ENCODE data around the gene OR2V1. TPM values are rescaled to one million over a fixed set of nuclear protein-coding genes. Genes with fewer than 3 reads are reported as not detected.
"Not testable (repeated sequence)": the region's sequence is repeated elsewhere in the genome, so short reads cannot be mapped to it uniquely, and the experiment has no call there.

Gene OR2V1
- total RNA-seq, 1 donor, result not detected

DNA sequence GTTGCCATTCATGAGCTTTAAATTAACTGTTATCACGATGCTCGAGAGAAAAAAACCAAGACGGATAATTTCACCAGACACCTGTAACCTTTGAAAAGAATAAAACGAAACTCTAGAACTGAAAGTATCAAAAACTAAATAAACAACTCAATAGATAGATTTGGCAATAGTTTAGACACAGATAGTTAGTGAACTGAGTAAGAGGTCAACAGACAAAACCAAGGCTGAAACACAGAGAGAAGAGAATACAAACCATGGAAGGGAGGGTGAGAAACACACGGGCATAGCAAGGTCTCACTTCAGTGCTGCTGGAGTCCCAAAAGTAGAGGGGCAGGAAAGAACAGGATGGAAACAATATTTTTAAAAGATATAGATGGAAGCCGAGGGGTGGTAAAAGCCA is 3.3 kb upstream of the OR2V1 start:
- H2AFZ ChIP-seq (ENCODE audit: low read length), result no peak overlapping the region
- TF ChIP-seq CTCF (IDR thresholded peaks at IDR 0.05; ENCODE audit: extremely low read depth, low read depth, low read length), result no peak
- no peaks in the 10 kb centered on the region for H3K79me2 ChIP-seq (ENCODE audit: insufficient read depth, low read length)
- H3K27ac ChIP-seq (ENCODE audit: low read depth, low read length), result no peak overlapping the region
- no peaks in the 10 kb centered on the region for H3K9me3 ChIP-seq (ENCODE audit: low read depth, low read length)
- peaks cover 6% of the 10 kb centered on the region for H3K27me3 ChIP-seq (ENCODE audit: insufficient read depth, low read length)
- H3K4me2 ChIP-seq (ENCODE audit: insufficient read depth, low read length), result no peak overlapping the region
- H4K20me1 ChIP-seq (ENCODE audit: insufficient read depth, low read length), result no peaks in the 10 kb centered on the region
- no peak overlapping the region for H3K4me3 ChIP-seq (ENCODE audit: insufficient read depth, low read length)
- no peak for DNase-seq (ENCODE audit: insufficient read length, low spot score, missing footprints)
- no peaks in the 10 kb centered on the region for H3K36me3 ChIP-seq (ENCODE audit: insufficient read depth, low read length)
- no peaks in the 10 kb centered on the region for H3K4me1 ChIP-seq (ENCODE audit: insufficient read depth, low read length)

GRCh38 chr5:181133610-181134231 is 2.8 kb upstream of the OR2V1 start:
- no peak overlapping the region for H3K4me3 ChIP-seq (ENCODE audit: insufficient read depth, low read length)
- H3K9me3 ChIP-seq (ENCODE audit: low read depth, low read length), result no peaks in the 10 kb centered on the region
- H3K36me3 ChIP-seq (ENCODE audit: insufficient read depth, low read length), result no peaks in the 10 kb centered on the region
- peaks cover 7% of the 10 kb centered on the region for H3K27me3 ChIP-seq (ENCODE audit: insufficient read depth, low read length)
- no peaks in the 10 kb centered on the region for H3K4me1 ChIP-seq (ENCODE audit: insufficient read depth, low read length)
- H3K4me2 ChIP-seq (ENCODE audit: insufficient read depth, low read length), result no peak overlapping the region
- H3K27ac ChIP-seq (ENCODE audit: low read depth, low read length), result no peak overlapping the region
- no peak overlapping the region for H2AFZ ChIP-seq (ENCODE audit: low read length)
- no peaks in the 10 kb centered on the region for H3K79me2 ChIP-seq (ENCODE audit: insufficient read depth, low read length)
- peak; percentile 93 for DNase-seq (ENCODE audit: insufficient read length, low spot score, missing footprints)
- H4K20me1 ChIP-seq (ENCODE audit: insufficient read depth, low read length), result no peaks in the 10 kb centered on the region
- TF ChIP-seq CTCF (IDR thresholded peaks at IDR 0.05; ENCODE audit: extremely low read depth, low read depth, low read length), result no peak

DNA sequence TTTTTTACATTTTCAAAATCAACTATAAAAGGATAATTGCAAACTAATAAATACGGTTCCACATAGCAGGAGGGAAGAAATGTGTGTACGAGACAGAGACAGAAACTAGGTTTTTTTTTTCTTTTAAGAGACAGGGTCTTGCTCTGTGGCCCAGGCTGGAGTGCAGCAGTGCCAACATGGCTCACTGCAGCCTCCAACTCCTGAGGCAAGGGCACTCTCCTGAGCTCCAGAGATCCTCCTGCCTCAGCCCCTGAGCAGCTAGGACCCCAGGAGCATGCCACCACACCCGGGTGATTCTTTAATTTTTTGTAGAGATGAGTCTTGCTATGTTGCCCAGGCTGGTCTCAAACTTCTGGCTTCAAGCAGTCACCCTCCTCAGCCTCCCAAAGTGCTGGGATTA is 2.1 kb upstream of the OR2V1 start:
- DNase-seq (ENCODE audit: insufficient read length, low spot score, missing footprints), result no peak
- Histone ChIP-seq H3K4me3 (ENCODE audit: insufficient read depth, low read length) (no peak overlapping the region), H3K4me2 (ENCODE audit: insufficient read depth, low read length) (no peak overlapping the region), H4K20me1 (ENCODE audit: insufficient read depth, low read length) (no peaks in the 10 kb centered on the region), H3K36me3 (ENCODE audit: insufficient read depth, low read length) (no peaks in the 10 kb centered on the region), H3K4me1 (ENCODE audit: insufficient read depth, low read length) (no peaks in the 10 kb centered on the region), H2AFZ (ENCODE audit: low read length) (no peak overlapping the region), H3K27ac (ENCODE audit: low read depth, low read length) (no peak overlapping the region), H3K79me2 (ENCODE audit: insufficient read depth, low read length) (no peaks in the 10 kb centered on the region), H3K27me3 (ENCODE audit: insufficient read depth, low read length) (peaks cover 12% of the 10 kb centered on the region), H3K9me3 (ENCODE audit: low read depth, low read length) (no peaks in the 10 kb centered on the region)
- TF ChIP-seq CTCF (IDR thresholded peaks at IDR 0.05; ENCODE audit: extremely low read depth, low read depth, low read length), result no peak

DNA sequence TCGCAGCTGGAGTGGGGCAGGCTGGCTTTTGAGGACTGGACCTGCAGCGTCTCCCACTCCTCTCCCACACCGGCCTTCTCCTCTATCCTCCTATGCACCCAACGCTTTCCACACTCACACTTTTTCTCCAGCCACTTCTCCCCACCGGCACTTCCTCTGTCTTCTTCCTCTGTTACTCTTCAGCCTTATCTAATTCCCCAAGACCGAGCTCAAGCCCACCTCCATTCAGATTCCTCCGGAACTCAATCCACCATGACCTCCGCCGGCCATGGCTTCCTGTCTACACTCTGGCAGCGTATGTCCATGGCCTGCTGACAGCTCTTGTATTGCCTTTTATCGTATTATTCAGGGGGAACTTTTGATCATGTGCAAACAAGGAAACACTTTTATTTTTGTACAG is 545 bp upstream of the OR2V1 start:
- no peaks in the 10 kb centered on the region for H3K9me3 ChIP-seq (ENCODE audit: low read depth, low read length)
- TF ChIP-seq CTCF (IDR thresholded peaks at IDR 0.05; ENCODE audit: extremely low read depth, low read depth, low read length), result no peak
- no peak overlapping the region for H3K4me3 ChIP-seq (ENCODE audit: insufficient read depth, low read length)
- no peak overlapping the region for H3K27ac ChIP-seq (ENCODE audit: low read depth, low read length)
- H3K36me3 ChIP-seq (ENCODE audit: insufficient read depth, low read length), result no peaks in the 10 kb centered on the region
- H3K27me3 ChIP-seq (ENCODE audit: insufficient read depth, low read length), result peaks cover 12% of the 10 kb centered on the region
- no peak overlapping the region for H2AFZ ChIP-seq (ENCODE audit: low read length)
- DNase-seq (ENCODE audit: insufficient read length, low spot score, missing footprints), result no peak
- H3K4me1 ChIP-seq (ENCODE audit: insufficient read depth, low read length), result no peaks in the 10 kb centered on the region
- H4K20me1 ChIP-seq (ENCODE audit: insufficient read depth, low read length), result no peaks in the 10 kb centered on the region
- H3K79me2 ChIP-seq (ENCODE audit: insufficient read depth, low read length), result no peaks in the 10 kb centered on the region
- H3K4me2 ChIP-seq (ENCODE audit: insufficient read depth, low read length), result no peak overlapping the region

- not testable (repeated sequence) for DNase-seq (ENCODE audit: insufficient read length, low spot score, missing footprints); H3K4me1 ChIP-seq (ENCODE audit: insufficient read depth, low read length); H3K27ac ChIP-seq (ENCODE audit: low read depth, low read length); H3K36me3 ChIP-seq (ENCODE audit: insufficient read depth, low read length); H4K20me1 ChIP-seq (ENCODE audit: insufficient read depth, low read length); H3K9me3 ChIP-seq (ENCODE audit: low read depth, low read length); H2AFZ ChIP-seq (ENCODE audit: low read length); H3K4me2 ChIP-seq (ENCODE audit: insufficient read depth, low read length); H3K79me2 ChIP-seq (ENCODE audit: insufficient read depth, low read length); H3K4me3 ChIP-seq (ENCODE audit: insufficient read depth, low read length)
- H3K27me3 ChIP-seq (ENCODE audit: insufficient read depth, low read length), result peaks cover 12% of the 10 kb centered on the region
Observed at GRCh38 chr5:181130081-181130480, 888 bp downstream of the OR2V1 start.

Data from osteoblast (primary cell).